Activated CD4-positive, alpha-beta T cell treated with anti-CD3 and anti-CD28 coated beads, Interleukin-2, amount 50 U/mL, for 4 hours (primary cell): Measurements from ENCODE around the gene MCM7.

Experiments used
- DNase-seq, 2 experiments: peaks; one replicate each; pipeline ENCODE4 v3.0.0-alpha.2; 2020

Gene MCM7

GRCh38 chr7:100065452-100066186 is 35.6 kb downstream of the MCM7 start:
- DNase-seq: no peak

- DNase-seq: no peak
These were observed 37.0 kb downstream of the MCM7 start for GRCh38 chr7:100064162-100064561.

- DNase-seq: no peak
These were observed 37.8 kb downstream of the MCM7 start for GRCh38 chr7:100063376-100063775.

GRCh38 chr7:100061518-100062193 is 39.5 kb downstream of the MCM7 start:
- no peak for DNase-seq

- DNase-seq: no peak
These were observed 41.9 kb downstream of the MCM7 start for GRCh38 chr7:100059251-100059739.

GRCh38 chr7:100057006-100057405 is 44.2 kb downstream of the MCM7 start:
- no peak for DNase-seq

- no peak for DNase-seq
These were observed 48.0 kb downstream of the MCM7 start for GRCh38 chr7:100053215-100053614.

- DNase-seq: no peak
These were observed 49.6 kb downstream of the MCM7 start for GRCh38 chr7:100051611-100052010.

GRCh38 chr7:100049441-100050291 is 51.5 kb downstream of the MCM7 start, which contains the start of gene ZSCAN21:
Gene ZSCAN21, plus strand, starts transcription at chr7:100049774. Its CDS starts 7,233 bp downstream, at chr7:100057007.
- DNase-seq: peak; percentile 70 to 75

GRCh38 chr7:100048680-100049079 is 52.5 kb downstream of the MCM7 start:
- no peak for DNase-seq

- DNase-seq: no peak
These were observed 56.5 kb downstream of the MCM7 start for GRCh38 chr7:100044718-100045117.
